DMS153 (cell line): Measurements from ENCODE around the gene XYLT1.

ENCODE experiments used
- DNase-seq: peaks from one replicate; lab custom pipeline; 2025; lab: John Stamatoyannopoulos, UW

Gene XYLT1

DNA sequence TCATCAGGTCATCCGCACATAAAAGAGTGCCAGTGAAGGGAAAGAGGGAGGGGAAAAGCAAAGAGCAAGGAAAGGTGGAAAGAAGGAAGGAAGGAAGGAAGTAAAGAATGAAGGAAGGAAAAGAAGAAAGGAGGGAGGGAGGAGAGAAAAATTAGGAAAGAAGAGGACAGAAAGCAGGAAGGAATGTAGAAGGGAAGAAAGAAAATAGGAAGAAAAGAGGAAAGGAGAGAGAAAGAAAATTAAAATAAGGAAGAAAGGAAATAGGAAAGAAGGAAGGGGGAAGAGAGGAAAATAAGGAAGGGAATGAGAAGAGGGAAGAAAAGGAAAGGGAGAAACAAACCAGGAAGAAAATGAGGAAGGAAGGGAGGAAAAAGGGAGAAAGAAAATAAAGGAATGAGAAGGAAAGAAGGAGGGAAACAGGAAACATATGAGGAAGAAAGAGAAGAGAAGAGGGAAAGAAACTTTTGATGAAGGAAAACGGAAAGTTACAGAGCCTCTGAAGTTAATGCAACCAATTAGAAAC, 212.6 kb downstream of the XYLT1 start:
- no peak for DNase-seq

DNA sequence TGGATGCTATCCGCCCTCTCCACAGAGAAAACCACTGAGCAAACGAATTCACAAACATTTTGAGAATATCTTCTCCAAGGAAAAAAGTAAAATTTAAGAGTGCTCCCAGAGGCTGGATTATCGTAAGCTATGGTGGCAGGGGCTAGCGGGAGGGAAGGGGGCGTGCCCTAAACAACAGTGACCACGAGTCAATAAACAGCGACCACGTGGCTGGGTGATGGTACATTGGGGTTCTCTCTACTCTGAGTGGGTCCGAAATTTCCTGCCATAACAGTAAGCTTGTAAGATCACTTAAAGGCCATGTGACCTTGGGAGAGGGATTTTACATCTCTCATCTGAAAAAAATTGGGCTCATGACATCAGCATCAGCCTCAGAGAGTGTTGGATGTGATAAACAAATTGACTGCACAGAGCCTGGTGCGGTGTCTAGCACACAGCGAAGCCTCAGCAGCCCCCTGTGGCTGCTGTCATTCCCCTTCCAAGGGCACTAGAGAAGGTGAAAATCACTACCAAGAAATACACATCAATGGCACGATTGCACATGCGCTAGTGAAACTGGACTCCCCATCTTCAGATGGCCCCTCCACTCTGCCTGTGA, 213.2 kb downstream of the XYLT1 start:
- no peak for DNase-seq

DNA sequence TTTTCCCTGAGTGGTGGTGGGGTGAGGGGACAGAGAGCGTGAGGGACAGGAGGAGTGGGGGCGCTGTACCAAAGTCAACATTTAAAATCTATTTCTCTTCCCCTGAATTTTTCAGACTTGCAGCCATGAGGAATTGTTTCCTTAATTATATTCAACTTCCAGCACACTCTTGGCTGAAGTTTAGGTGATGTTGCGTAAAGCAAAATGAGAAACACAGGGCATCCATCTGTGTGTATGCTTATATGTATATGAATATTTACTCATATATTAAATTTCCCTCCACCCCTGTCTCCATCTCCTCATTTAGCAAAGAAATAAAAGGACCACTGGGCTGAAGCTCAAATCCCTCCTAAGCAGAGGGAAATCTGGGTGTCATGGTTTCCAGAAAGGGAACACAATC, 218.1 kb downstream of the XYLT1 start:
- no peak for DNase-seq

DNA sequence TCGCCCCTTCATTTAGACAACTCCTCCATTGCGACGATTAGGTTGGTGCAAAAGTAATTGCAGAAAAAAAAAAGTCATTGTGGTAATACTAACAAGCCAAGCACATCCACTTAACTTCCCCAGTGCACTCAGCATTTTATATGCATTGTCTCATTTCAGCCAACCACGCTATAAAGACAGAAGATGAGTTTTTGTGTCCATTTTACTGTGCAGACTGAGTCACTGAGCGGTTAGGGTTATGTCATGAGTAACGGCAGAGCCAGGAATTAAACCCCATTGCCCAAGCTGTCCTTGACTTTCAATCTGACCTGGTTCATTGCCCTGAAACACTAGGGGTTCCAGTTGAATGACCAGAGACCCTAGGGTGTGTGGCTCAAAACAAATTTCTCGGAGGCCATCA, 218.7 kb downstream of the XYLT1 start:
- DNase-seq = no peak

DNA sequence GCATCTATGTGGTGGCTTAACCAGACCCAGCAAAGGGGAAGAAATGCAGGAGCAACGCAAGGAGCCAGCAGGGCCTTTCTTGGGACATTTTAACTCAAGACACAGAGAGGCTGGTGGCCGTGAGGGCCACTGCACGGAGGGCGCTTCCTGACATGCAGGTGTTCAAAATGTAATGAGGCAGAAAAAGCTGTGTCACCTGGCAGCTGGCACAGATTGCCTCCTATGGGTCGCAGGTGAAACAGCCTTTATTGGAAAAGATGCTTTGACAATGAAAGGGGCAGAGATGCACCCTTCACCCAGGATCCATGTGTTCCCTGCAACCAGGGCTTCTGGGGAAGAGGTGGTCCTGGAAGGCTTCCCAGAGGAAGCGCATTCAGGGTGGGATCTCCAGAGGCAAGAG, 219.3 kb downstream of the XYLT1 start:
- DNase-seq = no peak

DNA sequence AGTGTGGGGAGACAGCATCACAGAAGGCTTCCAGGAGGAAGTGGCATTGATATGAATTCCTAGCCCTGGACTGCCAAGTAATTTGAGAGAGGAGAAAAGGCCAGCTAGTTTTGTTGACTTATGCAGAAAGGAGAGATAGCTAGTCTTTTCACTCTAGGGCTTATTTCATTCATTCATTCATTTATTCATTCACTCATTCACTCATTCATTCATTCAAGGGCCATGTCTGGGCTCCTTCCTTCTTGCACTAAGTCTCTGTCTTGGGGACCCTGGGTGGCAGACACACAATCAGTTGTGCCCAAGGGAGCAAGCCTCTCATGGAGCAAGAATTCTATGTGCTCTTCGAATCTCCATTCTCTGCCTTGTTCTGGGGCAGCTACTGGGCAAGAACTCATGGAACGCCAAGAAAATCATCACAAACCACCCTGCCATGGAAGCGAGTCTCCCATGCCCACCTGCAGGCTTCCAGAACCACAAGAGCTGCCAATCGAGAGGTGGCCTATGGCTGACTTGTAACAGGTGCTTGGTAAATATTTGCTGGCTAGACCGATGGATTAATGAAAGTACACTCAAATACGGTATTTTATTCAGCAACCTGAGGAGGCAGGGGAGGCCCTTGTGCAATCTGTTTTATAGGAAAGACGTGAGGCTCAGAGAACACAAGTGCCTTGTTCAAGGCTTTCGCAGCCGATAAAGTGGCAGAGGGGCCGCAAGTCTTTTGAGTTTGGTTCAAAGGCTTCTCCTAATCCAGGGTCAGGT, 223.6 kb downstream of the XYLT1 start:
- no peak for DNase-seq

DNA sequence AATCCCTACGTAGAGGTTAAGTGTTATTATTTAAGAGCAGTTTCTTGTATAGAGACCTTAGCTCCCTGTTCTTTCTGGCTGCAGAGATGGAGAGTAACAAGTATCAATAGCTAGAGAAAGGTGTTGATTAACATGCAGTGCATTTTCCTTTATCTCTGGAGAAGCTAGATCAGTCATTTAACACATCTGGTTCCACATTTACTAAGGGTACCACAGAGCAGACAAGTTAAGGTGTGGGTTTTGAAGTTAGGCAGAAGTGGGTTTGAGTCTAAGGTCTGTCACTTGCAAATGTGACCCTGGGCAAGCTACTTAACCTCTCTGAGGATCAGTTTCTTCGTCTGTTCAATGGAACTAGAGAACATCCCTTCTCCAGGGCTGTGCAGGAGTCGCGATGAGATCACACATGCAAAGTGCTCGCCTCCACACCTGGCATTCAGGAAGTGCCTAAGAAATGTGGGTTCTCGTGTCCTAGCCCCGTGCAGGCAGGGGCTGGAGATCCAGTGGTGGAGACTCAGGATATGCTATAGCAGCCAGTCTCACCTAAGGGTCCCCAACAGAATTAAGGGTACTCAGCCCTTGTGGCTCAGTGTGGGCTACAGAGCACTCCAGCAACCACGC, 224.4 kb downstream of the XYLT1 start:
- DNase-seq = no peak

DNA sequence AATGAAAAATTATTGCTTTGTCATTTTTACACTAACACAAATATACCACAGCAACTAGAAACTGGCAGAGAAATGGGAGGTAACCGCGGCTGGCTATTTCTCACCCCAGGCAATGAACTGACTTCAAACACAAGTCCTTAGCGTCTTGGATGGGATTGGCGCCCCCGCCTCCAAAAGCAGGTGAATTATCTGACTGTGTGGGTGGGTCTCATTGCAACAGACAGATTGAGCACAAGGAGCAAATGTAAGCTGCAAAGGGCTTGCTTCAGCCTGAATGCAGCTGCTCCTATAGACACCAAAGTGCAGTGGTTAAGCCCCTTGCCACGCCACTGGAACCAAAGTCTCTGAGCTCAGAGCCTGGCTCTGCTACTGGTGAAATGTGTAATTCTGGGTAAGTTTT, 225.0 kb downstream of the XYLT1 start:
- DNase-seq = no peak

DNA sequence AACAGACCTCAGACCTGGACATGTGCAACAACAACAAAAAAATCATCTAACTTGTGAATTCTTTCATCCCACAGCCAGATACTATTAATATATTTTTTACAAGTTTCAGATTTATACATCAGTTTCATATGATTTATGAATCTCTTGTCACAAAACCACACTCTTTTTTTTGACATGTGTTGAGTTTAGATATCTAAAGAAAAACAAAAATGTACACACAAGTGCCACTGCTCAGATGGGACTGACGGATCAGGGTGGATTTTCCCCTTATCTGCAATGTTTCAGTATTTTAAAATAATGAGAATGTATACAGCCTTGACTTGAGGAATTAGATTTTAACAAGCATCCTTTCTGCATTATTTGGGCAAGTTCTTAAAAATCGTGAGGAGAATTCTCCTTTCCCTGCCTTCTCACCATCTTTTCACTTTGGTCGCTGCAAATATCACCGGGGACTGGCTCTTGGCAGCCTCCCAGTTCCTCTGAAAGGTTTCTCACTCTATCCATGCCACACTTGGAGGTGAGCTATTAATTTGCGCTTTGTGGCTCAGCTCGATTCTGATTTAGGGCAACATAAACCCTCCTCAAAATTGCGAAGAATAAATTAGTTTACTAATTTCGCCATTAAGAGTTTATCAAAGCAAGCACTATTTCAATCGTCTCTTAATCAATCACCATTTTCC, 225.7 kb downstream of the XYLT1 start:
- no peak for DNase-seq

DNA sequence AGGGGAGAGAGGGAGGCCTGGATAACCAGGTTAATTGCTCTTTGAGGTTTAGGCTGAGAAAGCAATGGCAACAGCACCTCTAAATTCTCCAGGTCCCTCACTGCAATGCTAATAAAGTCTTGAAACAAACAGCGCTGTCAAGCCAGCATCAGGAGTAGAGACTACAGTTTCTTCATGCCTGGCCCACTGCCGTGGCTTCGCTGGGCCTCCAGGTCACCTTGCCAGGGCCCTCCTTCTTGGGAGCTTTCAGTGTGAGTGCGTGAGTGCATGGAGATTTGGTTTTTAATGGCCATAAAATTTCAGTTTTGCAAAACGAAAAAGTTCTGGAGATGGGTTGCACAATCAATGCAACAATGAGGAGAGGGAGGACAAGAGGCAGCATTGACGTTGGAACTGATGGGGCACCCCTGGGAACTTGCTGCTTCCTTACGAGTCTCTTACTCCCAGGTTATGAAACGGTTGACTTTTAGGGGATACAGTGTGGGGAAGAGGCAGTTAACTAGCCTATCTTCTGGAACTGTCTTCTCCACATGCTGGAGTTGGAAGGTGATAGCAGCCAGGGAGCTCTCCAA, 229.4 kb downstream of the XYLT1 start:
- DNase-seq = no peak

DNA sequence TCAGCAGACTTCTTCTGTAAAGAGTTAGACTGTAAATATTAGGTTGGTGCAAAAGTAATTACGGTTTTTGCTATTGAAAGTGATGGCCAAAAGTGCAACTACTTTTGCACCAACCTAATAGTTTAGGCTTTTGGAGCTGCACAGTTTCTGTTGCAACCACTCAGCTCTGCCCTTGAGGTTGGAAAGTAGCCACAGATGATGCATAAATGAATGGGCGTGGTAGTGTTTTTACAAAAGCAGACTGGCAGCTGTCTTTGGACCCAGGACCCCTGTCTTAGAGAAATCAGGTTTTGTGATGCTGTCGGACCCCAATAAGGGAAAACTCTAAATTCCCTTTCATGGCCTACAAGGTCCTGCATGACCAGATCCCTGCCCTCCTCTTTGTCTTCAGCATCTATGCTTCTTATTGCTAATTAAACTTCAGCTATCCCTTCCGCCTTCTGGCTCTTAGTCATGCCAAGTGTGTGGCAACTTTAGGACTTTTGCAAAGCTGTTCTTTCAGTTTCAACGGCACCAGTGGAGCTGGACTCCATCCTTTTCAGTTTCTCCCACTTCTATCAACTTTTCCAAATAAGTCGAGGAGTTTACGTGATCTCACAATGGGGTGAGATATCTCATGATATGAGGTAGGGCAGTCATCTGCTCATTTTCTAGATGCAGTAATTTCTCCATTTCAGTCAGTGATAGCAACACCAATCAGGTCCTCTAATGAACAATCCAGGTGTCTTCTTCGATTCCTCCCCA, 232.3 kb downstream of the XYLT1 start:
- DNase-seq = no peak

DNA sequence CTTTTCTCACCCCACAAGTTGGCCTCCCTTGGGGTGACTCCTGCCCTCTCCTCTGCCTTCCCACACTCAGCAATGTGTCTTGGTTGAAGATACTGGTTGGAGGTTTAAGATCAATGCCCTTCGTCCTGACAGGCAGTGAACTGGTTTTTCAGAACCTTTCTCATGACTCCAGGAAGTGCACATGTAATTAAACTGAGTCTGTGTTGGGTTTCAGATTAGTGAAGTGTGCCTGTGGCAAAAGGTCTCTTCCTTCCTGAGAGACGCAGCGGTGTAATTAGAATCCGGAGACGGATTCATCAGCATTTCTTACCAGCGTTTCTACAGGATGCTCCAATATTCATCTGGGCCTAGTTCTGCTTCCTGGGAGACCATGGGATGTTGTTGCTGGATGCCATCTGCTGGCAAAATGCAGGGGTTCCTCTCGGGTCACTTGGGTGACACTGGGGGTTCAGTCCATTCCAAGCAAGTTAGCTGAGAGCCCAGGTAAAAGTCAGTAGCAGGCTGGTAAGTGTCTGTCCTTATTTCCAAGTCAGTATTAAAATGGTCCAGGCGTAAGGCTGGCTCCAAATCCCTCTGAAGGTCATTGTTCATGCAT, 233.3 kb downstream of the XYLT1 start:
- no peak for DNase-seq

DNA sequence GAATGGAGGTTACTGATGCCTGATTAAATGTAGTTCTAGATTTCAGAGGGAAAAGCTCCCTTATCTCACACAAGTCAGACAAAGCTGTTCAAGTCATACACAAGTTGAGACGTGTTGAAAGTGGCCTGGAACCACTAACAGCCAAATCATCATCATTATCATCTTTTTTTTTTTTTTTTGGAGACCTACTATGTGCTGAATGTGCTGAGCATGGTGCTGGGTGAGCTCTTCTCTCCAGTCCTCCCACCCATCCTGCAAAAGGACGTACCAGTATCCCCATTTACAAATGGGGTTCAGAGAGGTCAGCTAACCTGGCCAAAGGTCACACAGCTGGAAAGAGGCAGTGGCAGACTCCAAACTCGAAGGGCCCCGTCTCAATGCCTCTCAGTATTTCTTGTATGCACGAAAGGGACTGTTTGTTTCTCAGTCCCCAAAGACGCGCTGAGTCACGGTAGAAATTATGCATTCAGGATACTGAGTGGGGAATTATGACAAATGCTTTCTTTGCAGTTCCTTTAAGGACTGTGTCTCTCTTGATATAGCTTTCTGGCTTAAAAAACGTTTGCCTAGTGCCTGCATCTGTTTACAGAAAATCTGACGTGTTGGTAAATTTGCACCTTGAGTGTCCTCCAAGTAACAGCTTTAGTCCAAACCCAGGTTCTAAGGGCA, 235.5 kb downstream of the XYLT1 start:
- DNase-seq = no peak

DNA sequence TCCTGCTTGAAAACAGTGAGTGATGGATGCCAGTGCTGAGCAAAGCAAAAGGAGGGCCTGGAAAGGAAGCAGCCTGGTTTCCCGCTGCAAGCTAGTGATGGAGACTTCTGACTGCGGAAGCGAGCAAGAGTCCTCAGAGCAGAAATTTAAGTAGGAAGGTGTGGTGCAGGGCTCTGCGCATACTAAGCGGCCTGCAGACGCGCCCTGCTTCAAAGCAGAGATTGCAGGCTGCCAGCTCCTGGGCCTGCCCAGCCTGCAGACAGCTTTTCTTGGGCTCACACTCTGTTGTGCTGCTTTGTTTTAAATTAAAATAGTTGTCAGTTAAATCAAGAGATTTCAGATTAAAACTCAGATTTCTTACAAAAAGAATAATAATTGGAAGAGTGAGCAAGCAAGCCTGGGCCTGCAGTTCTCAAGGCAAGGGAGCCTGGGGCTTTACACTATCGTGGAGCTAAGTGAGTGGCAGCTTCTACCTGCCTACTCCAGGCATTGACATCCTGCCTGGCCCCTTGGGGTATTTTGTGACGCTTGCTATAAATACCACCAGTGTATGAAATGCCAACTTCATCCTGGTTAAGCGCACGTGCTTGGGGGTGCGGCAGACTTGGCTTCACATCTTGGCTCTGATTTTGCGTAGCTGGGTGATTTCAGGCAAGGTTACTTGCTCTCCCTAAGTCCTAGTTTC, 237.3 kb downstream of the XYLT1 start:
- no peak for DNase-seq

DNA sequence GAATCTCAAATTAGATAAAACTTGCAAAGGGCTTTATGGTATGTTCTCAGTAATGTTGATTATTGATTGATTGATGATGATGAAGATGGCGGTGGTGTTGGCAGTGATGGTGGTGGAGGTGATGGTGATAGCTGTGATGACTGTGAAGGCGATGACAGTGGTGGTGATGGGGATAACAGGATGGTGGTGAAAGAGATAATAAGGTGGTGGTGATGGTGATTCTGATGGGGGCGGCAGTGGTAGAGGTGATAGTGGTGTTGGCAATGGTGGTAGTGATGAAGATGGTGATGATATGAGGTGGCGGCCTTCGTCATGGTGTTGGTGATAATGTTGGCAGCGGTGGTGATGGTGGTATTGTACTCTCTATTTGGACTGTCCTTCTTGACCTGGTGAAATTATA, 238.3 kb downstream of the XYLT1 start:
- no peak for DNase-seq

DNA sequence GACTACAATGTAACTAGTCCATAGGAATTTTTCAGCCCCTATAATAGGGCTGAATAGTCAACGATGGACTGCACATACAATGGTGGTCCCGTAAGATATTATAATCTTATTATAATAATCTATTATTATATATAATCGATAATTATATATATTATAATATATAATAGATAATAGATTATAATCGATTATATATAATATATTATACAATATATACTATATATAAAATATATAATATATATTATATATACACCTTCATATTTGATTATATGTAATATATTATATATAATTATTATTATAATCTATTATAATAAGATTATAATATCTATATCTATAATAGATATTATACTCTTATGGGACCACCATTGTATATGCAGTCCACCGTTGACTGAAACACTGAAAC, 238.8 kb downstream of the XYLT1 start:
- DNase-seq = no peak

DNA sequence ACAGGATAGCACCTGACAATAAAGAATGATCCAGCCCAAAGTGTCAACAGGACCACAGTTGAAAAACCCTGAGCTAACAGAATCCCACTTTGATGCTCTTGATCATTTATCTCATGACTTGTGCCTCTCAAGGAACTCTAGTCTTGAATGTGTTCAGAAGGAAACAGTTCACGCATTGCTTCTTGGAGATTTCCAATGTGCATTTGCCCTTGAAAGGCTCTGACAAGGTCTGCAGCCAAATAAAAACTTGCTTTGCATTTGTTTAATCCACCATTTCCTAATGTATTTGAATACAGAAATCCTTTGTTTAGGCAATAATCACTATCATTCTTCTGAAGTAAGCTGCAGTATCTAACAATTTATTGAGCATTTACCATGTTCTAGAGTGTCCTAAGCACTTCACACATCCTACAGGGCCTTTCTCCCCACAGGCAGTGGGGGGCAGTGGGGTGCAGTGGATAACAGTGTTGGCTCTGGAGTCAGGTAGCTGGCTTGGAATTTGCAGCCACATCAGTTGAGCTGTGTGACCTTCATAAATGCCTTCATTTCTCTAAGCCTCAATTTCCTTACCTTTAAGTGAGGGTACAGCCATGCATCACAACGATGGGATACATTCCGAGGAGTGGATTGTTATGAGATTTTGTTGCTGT, 239.7 kb downstream of the XYLT1 start:
- DNase-seq = no peak

DNA sequence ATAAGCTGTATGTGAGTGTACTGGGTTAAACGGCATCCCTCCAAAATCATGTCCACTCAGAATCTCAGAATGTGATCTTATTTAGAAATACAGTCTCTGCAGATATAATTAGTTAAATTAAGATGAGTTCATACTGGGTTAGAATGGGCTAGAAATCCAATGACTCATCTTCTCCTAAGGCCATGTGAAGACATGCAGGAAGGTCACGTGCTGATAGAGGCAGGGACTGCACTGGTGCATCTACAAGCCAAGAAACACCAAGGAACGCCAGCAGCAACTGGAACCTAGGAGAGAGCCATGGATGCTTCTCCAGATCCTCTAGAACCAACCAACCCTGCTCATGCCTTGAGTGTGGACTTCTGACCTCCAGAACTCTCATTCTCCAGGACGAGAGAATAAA, 241.0 kb downstream of the XYLT1 start:
- no peak for DNase-seq

DNA sequence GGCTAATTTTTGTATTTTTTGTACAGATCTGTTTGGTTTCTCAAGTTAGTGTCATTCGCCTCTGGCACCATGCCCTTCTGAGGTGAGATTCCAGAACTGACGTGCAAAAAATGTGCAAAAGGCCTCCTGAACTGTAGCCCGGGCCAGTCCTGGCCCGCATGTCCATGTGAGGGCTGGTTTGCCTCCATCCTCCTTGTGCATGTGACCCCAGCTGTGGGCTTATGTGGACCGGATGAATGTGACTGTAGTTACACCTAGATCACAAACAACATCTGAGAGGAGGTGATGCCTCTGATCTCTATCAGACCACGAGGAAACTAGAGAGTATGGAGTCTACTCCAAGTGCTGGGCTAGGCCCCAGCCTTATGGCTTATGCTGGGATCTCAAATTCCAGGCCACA, 241.6 kb downstream of the XYLT1 start:
- no peak for DNase-seq

DNA sequence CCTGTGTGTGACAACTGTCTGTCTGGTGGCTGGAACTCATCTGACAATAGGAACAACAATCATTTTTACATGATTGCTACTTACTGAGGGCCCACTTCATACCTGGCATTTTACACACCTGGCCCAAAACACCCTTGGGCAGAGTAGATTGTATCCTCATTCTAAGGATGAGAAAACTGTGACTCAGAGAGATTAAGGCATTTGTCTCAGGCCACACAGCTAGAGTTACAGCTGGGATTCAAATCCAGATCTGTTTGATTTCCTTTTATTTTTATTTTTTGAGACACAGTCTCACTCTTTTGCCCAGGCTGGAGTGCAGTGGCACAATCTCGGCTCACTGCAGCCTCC, 242.1 kb downstream of the XYLT1 start:
- no peak for DNase-seq
